KMS-11 (cell line): ENCODE results near the gene GNAQ.
"Not testable (repeated sequence)": the region's sequence is repeated elsewhere in the genome, so short reads cannot be mapped to it uniquely, and the experiment has no call there.

ENCODE experiments used
- H2AFZ ChIP-seq: fragments of 200-600 bp; sonication (generic); 2 replicates; pipeline ENCODE4 v1.6.1; 2016; ENCODE audit warnings: antibody characterized with exemption, mixed run types, low read depth
- H3K27ac ChIP-seq: fragments of 200-600 bp; sonication (generic); 2 replicates; pipeline ENCODE4 v1.6.1; 2016; ENCODE audit warnings: mild to moderate bottlenecking, mixed run types
- H3K27me3 ChIP-seq: fragments of 200-600 bp; sonication (generic); 2 replicates; pipeline ENCODE4 v1.6.1; 2017; ENCODE audit warnings: mild to moderate bottlenecking, low read depth, mixed run types, moderate library complexity; ENCODE audit not compliant: insufficient read depth
- H3K36me3 ChIP-seq: fragments of 200-600 bp; sonication (generic); 2 replicates; pipeline ENCODE4 v1.6.1; 2017; ENCODE audit warnings: mild to moderate bottlenecking, mixed run types; ENCODE audit not compliant: insufficient read depth
- H3K4me1 ChIP-seq: fragments of 200-600 bp; sonication (generic); 2 replicates; pipeline ENCODE4 v1.6.1; 2016; ENCODE audit warnings: mild to moderate bottlenecking, low read depth, mixed run types; ENCODE audit not compliant: poor library complexity, severe bottlenecking
- H3K4me2 ChIP-seq: fragments of 200-600 bp; sonication (generic); 2 replicates; pipeline ENCODE4 v1.7.0; 2016; ENCODE audit warnings: mild to moderate bottlenecking, mixed run types
- H3K4me3 ChIP-seq: fragments of 200-600 bp; sonication (generic); IDR thresholded peaks from 2 replicates; pipeline ENCODE4 v1.6.1; 2017; ENCODE audit warnings: low read depth, low read length, mixed read lengths; ENCODE audit not compliant: insufficient read depth
- H3K79me2 ChIP-seq: fragments of 200-600 bp; sonication (generic); 2 replicates; pipeline ENCODE4 v1.6.1; 2016; ENCODE audit warnings: low read depth, mixed run types; ENCODE audit not compliant: insufficient read depth
- H3K9ac ChIP-seq: fragments of 200-600 bp; sonication (generic); 2 replicates; pipeline ENCODE4 v1.6.1; 2016; ENCODE audit warnings: mild to moderate bottlenecking, mixed run types
- H4K20me1 ChIP-seq: fragments of 200-600 bp; sonication (generic); 2 replicates; pipeline ENCODE4 v1.6.1; 2016; ENCODE audit warnings: mild to moderate bottlenecking, mixed run types; ENCODE audit not compliant: insufficient read depth
- CTCF ChIP-seq: fragments of 200-600 bp; sonication (generic); conservative IDR thresholded peaks from 2 replicates; pipeline ENCODE4 v1.6.1; 2017; ENCODE audit warnings: low read depth, mild to moderate bottlenecking, antibody characterized with exemption, low read length, moderate library complexity, mixed read lengths

GNAQ gene

GRCh38 chr9:77708064-77708815 lies 323.4 kb downstream of the GNAQ start:
- H3K27ac ChIP-seq: no peak overlapping the region
- TF ChIP-seq CTCF: no peak

GRCh38 chr9:77707383-77708063 lies 324.1 kb downstream of the GNAQ start:
- H4K20me1 ChIP-seq: no peaks in the 10 kb centered on the region
- H3K79me2 ChIP-seq: no peaks in the 10 kb centered on the region
- TF ChIP-seq CTCF: no peak
- no peak overlapping the region for H3K4me2 ChIP-seq
- no peaks in the 10 kb centered on the region for H3K27me3 ChIP-seq
- no peaks in the 10 kb centered on the region for H3K4me1 ChIP-seq
- H3K27ac ChIP-seq: no peak overlapping the region
- no peak overlapping the region for H3K9ac ChIP-seq
- H3K36me3 ChIP-seq: no peaks in the 10 kb centered on the region
- no peak overlapping the region for H3K4me3 ChIP-seq
- no peak overlapping the region for H2AFZ ChIP-seq

More at GRCh38 chr9:77708064-77708815, 323.4 kb downstream of the GNAQ start:
- Histone ChIP-seq H3K9ac (no peak overlapping the region), H3K36me3 (no peaks in the 10 kb centered on the region), H2AFZ (no peak overlapping the region), H3K4me3 (no peak overlapping the region), H3K27me3 (no peaks in the 10 kb centered on the region), H3K4me1 (no peaks in the 10 kb centered on the region), H3K79me2 (no peaks in the 10 kb centered on the region), H4K20me1 (no peaks in the 10 kb centered on the region), H3K4me2 (no peak overlapping the region)

- Histone ChIP-seq H3K79me2 (no peaks in the 10 kb centered on the region), H3K4me3 (no peak overlapping the region), H3K4me2 (no peak overlapping the region), H3K9ac (no peak overlapping the region), H3K36me3 (no peaks in the 10 kb centered on the region), H2AFZ (no peak overlapping the region), H4K20me1 (no peaks in the 10 kb centered on the region), H3K27me3 (no peaks in the 10 kb centered on the region), H3K4me1 (no peaks in the 10 kb centered on the region), H3K27ac (no peak overlapping the region)
- no peak for TF ChIP-seq CTCF
Observed at GRCh38 chr9:77705636-77706035, 326.0 kb downstream of the GNAQ start.

- H3K36me3 ChIP-seq, H4K20me1 ChIP-seq, H3K4me1 ChIP-seq: not testable (repeated sequence)
Observed at GRCh38 chr9:77702521-77703390, 328.9 kb downstream of the GNAQ start.

More at GRCh38 chr9:77702521-77703390, 328.9 kb downstream of the GNAQ start:
- not testable (repeated sequence) for H3K27ac ChIP-seq, H2AFZ ChIP-seq, H3K4me2 ChIP-seq, H3K9ac ChIP-seq, H3K27me3 ChIP-seq, H3K79me2 ChIP-seq, H3K4me3 ChIP-seq
